Kidney epithelial cell (primary cell): ENCODE results near the gene CC2D1A. TPM values are rescaled to one million over a fixed set of nuclear protein-coding genes. Genes with fewer than 3 reads are reported as not detected.

ENCODE experiments used
- DNase-seq: peaks from one replicate; pipeline ENCODE4 v3.0.0-alpha.2; 2010; ENCODE audit warnings: low read depth
- H3K27me3 ChIP-seq: 2 replicates; pipeline ENCODE4 v1.6.0; 2011; ENCODE audit warnings: low read length; ENCODE audit not compliant: control insufficient read depth, insufficient read depth
- H3K36me3 ChIP-seq: 2 replicates; pipeline ENCODE4 v1.5.1; 2011; ENCODE audit warnings: low read length; ENCODE audit not compliant: control insufficient read depth, insufficient read depth
- H3K4me3 ChIP-seq: 2 replicates; pipeline ENCODE4 v1.5.1; 2011; ENCODE audit warnings: low read depth, mild to moderate bottlenecking, control low read depth, low read length
- CTCF ChIP-seq: IDR thresholded peaks from 2 replicates; pipeline ENCODE4 v1.5.1; 2011; ENCODE audit warnings: mild to moderate bottlenecking, moderate library complexity, low read length, control low read depth, inconsistent platforms; ENCODE audit not compliant: insufficient read depth, poor library complexity, severe bottlenecking
- total RNA-seq: library from RNA; depleted of rRNA; stranded (reverse); fragments of >200 nt; gene quantifications from 2 replicates; pipeline ENCODE4 v1.2.3, GENCODE V29; 2015

The CC2D1A gene
- total RNA-seq, 1 donor from 2014 or later, result 26.5 TPM

- no peak for DNase-seq
- H3K36me3 ChIP-seq, result no peaks in the 10 kb centered on the region
- TF ChIP-seq CTCF, result no peak
- peaks cover under 1% of the 10 kb centered on the region for H3K27me3 ChIP-seq
- H3K4me3 ChIP-seq, result no peak overlapping the region
Measured at GRCh38 chr19:13890136-13890535, 15.9 kb upstream of the CC2D1A start.

GRCh38 chr19:13892870-13893269, 13.1 kb upstream of the CC2D1A start:
- no peaks in the 10 kb centered on the region for H3K36me3 ChIP-seq
- no peak overlapping the region for H3K4me3 ChIP-seq
- TF ChIP-seq CTCF, result no peak
- no peaks in the 10 kb centered on the region for H3K27me3 ChIP-seq
- DNase-seq, result no peak

GRCh38 chr19:13894552-13894951, 11.4 kb upstream of the CC2D1A start:
- TF ChIP-seq CTCF, result no peak
- Histone ChIP-seq H3K27me3 (no peaks in the 10 kb centered on the region), H3K4me3 (no peak overlapping the region), H3K36me3 (no peaks in the 10 kb centered on the region)
- DNase-seq, result no peak

GRCh38 chr19:13896227-13896626, 9.8 kb upstream of the CC2D1A start:
- H3K4me3 ChIP-seq, result no peak overlapping the region
- H3K36me3 ChIP-seq, result no peaks in the 10 kb centered on the region
- no peak for DNase-seq
- H3K27me3 ChIP-seq, result no peaks in the 10 kb centered on the region
- no peak for TF ChIP-seq CTCF

DNA sequence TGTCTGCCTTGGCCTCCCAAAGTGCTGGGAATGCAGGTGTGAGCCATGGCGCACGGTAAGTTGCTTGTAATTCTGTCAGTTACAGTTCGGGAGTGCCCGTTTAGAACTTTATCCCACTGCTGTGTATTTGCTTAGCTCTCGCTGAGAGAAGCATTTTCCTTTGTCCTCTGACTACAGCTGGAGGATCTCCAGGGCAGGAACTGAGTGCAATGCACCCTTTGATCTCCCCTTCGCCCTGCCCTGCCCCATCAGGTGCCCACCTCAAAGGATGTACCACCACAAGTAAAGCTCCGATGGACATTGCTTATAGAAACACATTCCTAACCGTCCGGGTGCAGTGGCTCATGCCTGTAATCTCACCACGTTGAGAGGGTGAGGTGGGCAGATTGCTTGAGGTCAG, 6.6 kb upstream of the CC2D1A start:
- H3K36me3 ChIP-seq, result no peaks in the 10 kb centered on the region
- H3K4me3 ChIP-seq, result no peak overlapping the region
- no peaks in the 10 kb centered on the region for H3K27me3 ChIP-seq
- no peak for TF ChIP-seq CTCF
- no peak for DNase-seq

GRCh38 chr19:13899912-13900584, 6.0 kb upstream of the CC2D1A start:
- Histone ChIP-seq H3K4me3 (no peak overlapping the region), H3K27me3 (no peaks in the 10 kb centered on the region), H3K36me3 (no peaks in the 10 kb centered on the region)
- DNase-seq, result no peak
- TF ChIP-seq CTCF, result no peak
